COLO829 (cell line): ENCODE measurements around the gene KRTAP12-2.

ENCODE experiments used
- DNase-seq: peaks from one replicate; pipeline ENCODE4 v3.0.0; 2012; ENCODE audit warnings: low spot score

KRTAP12-2 gene

GRCh38 chr21:44666401-44667320 is at the start of gene KRTAP12-2:
TSS of gene KRTAP12-2 (minus strand) at chr21:44666927. CDS start at chr21:44666886, 41 bp downstream.
- DNase-seq: no peak

GRCh38 chr21:44714905-44715304 is 48.2 kb upstream of the KRTAP12-2 start:
- DNase-seq: no peak

- DNase-seq: no peak
These were observed 47.1 kb upstream of the KRTAP12-2 start for GRCh38 chr21:44713846-44714245.

- no peak for DNase-seq
These were observed 46.4 kb upstream of the KRTAP12-2 start for GRCh38 chr21:44713130-44713529.

- no peak for DNase-seq
These were observed 45.7 kb upstream of the KRTAP12-2 start for GRCh38 chr21:44712203-44713028.

DNA sequence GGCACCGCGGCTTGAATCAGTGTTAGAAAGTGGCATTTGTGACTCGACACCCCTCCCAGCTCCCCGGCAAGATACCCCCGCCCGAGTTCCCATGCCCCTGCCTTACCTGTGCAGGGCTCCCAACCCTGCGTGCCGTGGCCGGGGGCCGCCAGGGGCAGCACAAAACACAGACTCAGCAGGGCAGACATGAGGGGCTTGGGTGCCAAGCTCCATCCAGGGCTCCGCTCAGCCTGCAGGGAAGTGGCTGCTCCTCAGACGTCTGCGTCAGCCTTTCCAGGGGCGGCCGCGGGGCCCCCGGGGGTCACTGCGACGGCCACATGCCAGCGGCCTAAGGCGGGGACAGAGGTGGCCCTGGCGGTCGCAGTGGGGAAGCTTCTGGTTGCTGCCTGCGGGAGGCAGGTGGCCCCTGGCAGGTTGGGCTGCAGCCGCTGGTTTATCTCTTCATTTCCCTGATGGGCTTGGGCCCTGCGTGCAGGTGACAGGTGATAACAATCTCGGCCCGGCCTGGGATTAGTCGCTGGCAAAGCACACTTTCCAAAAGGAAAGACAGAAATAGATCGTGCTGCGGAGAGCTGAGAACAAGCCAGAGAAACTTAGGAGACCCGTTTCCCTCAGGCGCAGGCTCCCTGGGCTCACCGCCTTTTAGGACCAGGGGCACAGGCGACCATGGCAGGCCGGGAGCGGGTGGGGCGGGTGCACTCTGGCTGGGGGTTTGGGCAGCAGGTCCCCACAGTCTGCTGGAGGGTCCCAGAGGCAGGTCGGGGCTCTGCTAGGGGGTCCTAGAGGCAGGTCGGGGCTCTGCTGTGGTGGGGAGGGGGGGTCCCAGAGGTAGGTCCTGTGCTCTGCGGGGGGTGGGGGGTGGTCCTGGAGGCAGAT is 44.8 kb upstream of the KRTAP12-2 start, which contains the start of gene TSPEAR:
Gene TSPEAR (minus strand): TSS at position 246 of the 876 bp plus-strand sequence. CDS start 58 bp downstream, at position 188.
- DNase-seq: no peak

DNA sequence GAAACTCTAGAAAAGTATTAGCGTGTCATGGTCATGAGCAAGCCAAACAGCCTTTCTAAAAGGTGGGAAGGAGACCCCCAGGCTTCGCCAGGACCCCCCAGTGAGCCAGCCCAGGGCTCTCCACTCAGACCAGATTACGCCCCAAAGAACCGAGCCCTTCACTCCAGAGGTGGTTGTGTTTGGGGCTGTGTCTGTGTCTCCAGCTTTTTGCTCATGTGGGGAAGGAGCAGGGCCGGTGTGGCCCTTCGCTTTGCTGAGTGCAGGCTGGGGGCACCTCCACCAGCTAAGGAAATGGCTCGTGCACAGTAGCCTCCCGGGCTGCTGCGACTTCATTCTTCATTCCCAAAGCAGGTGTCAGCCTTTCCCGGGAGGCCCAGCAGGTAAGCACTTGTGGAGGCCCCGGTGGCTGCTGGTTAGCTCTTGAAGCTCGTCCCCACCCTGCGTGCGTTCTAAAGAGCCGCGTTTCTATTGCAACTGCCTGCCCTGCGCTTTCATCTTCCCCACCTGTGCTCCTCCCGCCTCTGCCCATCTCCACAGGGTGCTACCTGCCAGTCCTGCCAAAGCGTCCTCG is 44.1 kb upstream of the KRTAP12-2 start:
- DNase-seq: no peak

- DNase-seq: no peak
These were observed 43.6 kb upstream of the KRTAP12-2 start for GRCh38 chr21:44710294-44710665.

DNA sequence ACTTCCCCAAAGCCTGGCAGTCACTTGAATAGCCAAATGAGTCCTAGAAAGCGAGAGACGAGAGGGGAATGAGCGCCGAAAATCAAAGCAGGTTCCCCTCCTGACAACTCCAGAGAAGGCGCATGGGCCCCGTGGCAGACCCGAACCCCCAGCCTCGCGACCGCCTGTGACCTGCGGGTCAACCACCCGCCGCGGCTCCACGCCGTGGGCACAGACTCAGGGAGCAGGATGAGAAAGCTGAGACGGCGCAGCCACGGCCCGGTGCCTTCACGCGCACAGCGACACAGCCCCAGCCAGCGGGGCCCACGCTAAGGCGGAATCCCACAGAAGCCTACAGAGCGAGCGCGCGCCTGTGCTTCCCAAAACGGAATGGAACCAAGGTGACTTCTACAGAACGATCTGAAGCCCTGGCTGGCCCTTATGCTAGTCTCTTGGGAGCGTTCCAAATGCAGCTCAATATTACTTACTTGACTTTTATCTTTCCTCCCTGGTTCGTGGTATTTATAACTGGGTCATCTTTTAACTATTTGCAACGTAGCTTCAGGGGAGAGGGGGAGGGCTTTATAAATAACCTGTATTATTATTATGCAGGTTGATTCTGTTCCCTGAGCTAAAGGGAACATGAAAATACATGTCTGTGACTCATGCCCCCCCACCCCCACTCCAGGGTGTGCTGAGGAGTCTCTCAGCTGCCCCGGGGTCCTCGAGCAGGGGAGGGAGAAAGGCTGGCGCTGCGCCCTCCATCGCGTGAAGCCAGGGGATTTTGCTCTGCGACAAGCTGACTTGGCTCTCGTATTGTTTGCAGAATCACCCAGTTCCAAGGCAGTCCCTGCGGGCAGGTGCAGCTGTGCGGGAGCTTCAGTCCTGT is 42.9 kb upstream of the KRTAP12-2 start:
- no peak for DNase-seq

- no peak for DNase-seq
These were observed 42.2 kb upstream of the KRTAP12-2 start for GRCh38 chr21:44708866-44709425.

GRCh38 chr21:44708213-44708865 is 41.6 kb upstream of the KRTAP12-2 start:
- DNase-seq: no peak

GRCh38 chr21:44706706-44707581 is 40.2 kb upstream of the KRTAP12-2 start:
- no peak for DNase-seq

GRCh38 chr21:44706026-44706705 is 39.4 kb upstream of the KRTAP12-2 start:
- no peak for DNase-seq

DNA sequence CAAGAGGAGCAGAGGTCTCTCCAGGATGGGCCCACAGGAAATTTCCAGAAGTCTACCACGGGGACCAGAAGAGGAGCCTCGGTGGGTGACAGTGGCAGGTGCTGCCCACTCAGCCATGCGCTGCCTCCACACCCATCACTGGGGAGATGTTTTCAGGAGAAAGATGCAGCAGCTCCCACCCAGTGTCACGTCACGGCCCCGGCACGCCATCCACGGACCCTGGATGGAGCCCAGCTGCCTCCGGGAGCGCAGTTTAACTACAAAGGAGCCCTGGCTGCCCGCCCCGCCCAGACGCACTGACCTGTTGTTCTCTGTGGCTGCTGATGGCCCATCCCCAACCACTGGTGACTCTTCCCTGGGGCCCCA is 37.9 kb upstream of the KRTAP12-2 start:
- DNase-seq: no peak

- no peak for DNase-seq
These were observed 37.3 kb upstream of the KRTAP12-2 start for GRCh38 chr21:44703731-44704635.

GRCh38 chr21:44702973-44703730 is 36.4 kb upstream of the KRTAP12-2 start:
- DNase-seq: no peak
